Mucosa of stomach (tissue), 1 donor: Measurements from ENCODE around the gene C1QTNF4.

Experiments used
- H3K27me3 ChIP-seq: one replicate; pipeline ENCODE4 v1.7.0; 2013; ENCODE audit warnings: mild to moderate bottlenecking, low read length; ENCODE audit not compliant: control insufficient read depth, insufficient read depth
- H3K36me3 ChIP-seq: one replicate; pipeline ENCODE4 v1.7.0; 2013; ENCODE audit warnings: low read length; ENCODE audit not compliant: control insufficient read depth, insufficient read depth
- H3K4me1 ChIP-seq: one replicate; pipeline ENCODE4 v1.7.0; 2013; ENCODE audit warnings: mild to moderate bottlenecking, low read length; ENCODE audit not compliant: control insufficient read depth, insufficient read depth
- H3K4me3 ChIP-seq: one replicate; pipeline ENCODE4 v1.7.0; 2013; ENCODE audit warnings: low read length
- H3K9ac ChIP-seq: one replicate; pipeline ENCODE4 v1.7.0; 2013; ENCODE audit warnings: mild to moderate bottlenecking, low read length, moderate library complexity
- H3K9me3 ChIP-seq: one replicate; pipeline ENCODE4 v1.7.0; 2013; ENCODE audit warnings: mild to moderate bottlenecking, low read length, moderate library complexity; ENCODE audit not compliant: control insufficient read depth
- donor health status: Pancreatic carcinoma.

The C1QTNF4 gene

DNA sequence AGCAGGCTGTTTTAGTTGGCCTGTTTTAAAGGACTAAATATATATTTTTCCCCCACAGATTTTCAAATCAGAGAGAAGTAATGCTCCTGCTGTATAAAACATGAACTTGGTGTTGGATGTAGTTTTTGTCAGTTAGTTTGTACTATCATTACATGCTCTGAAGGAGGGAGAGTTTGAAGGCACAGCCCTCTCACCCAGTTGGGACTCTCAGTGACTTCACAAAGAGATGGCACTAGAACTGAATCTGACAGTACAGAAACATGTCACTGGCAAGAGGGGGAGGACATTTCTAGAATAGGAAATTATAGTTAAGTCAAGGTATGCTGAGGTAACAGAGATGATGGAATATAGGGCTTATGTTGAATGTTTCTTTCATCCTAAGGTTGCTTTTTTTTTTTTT, 21.0 kb upstream of the C1QTNF4 start:
- no peaks in the 10 kb centered on the region for H3K27me3 ChIP-seq
- no peaks in the 10 kb centered on the region for H3K9me3 ChIP-seq
- no peaks in the 10 kb centered on the region for H3K4me1 ChIP-seq
- H3K36me3 ChIP-seq: no peaks in the 10 kb centered on the region
- H3K4me3 ChIP-seq: no peak overlapping the region
- H3K9ac ChIP-seq: no peak overlapping the region

DNA sequence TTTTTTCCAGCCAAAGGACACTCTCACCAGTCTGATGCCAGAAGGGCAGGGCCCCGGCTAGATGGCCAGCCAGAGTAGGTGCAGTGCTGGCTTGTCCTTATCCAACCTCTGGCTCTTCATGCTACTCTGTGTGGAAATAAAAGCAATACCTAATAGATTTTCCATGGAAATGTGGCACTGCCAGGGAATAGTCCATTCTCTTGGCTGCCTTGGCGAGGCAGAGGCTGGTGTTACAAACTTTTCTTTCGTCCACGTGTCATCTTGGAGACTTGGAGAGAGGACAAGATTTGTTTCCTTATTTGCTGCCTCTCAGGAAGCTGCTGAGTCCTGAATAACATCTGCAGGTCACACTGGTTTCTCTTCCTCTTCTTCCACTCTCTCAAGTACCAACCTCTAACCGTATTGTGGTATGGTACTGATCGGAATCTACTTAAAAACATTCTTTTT, 17.2 kb upstream of the C1QTNF4 start:
- Histone ChIP-seq H3K36me3 (no peaks in the 10 kb centered on the region), H3K27me3 (no peaks in the 10 kb centered on the region), H3K9ac (no peak overlapping the region), H3K4me1 (no peaks in the 10 kb centered on the region), H3K9me3 (no peaks in the 10 kb centered on the region), H3K4me3 (no peak overlapping the region)

DNA sequence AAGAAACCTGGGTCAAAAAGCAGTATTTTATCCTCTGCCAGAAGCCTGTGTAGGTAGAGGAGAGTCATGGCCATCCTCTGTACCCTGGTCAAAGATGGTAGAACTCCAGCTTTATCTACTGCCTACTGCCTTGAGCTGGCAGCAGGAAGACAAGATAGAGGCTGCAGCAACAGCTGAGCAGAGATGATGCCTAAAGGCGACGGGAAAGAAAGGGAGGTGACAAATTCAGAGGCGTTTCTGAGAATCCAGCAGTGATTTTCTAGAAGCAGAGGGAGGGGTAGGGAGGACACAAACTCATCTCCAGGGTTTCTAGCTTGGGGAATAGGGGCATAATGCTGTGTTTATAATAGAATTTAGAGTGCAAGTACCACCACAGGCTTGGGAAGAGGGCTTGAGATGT, 15.5 kb upstream of the C1QTNF4 start:
- H3K9ac ChIP-seq: no peak overlapping the region
- no peaks in the 10 kb centered on the region for H3K36me3 ChIP-seq
- no peaks in the 10 kb centered on the region for H3K27me3 ChIP-seq
- no peaks in the 10 kb centered on the region for H3K4me1 ChIP-seq
- no peaks in the 10 kb centered on the region for H3K9me3 ChIP-seq
- no peak overlapping the region for H3K4me3 ChIP-seq

DNA sequence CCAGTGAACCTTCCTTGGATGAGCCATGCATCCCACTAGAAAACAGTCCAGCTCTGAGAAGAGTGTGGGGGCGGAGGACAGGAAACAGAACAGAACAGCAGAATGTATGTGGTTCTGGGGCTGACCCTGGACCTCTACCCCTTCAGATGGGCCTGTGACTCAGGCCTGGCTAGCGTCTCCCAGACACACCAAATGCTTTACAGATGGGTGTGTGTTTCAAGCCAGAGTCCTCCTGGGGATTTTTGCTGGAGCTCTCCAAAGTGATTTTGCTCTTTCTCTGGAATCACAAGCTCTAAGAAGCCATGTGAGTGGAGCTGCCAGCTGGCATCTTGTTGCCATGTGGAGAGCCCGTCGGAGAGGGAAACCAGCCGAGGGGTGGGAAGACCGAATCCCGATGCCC, 13.2 kb upstream of the C1QTNF4 start:
- Histone ChIP-seq H3K27me3 (no peaks in the 10 kb centered on the region), H3K9me3 (no peaks in the 10 kb centered on the region)

DNA sequence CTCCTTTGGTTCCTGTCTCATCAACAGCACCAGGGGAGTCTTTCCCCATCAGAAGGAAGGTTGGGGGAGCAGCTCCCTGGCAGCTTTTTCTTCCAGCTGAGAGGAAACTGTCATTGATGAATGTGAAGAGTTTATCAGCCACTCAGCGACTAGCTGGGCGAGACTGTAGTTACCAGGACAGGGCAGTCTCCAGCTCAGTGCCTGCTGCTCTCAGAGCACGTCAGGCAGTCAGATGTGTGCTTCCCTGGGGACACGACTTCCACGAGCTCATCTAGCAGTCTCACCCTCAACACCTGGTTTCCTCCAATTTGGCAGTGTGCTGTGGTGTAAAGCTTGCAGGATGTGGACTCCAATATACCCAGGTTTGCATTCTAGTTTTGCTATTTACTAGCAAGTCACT, 12.5 kb upstream of the C1QTNF4 start:
- Histone ChIP-seq H3K27me3 (no peaks in the 10 kb centered on the region), H3K9me3 (no peaks in the 10 kb centered on the region), H3K9ac (no peak overlapping the region), H3K4me1 (no peaks in the 10 kb centered on the region), H3K4me3 (no peak overlapping the region), H3K36me3 (no peaks in the 10 kb centered on the region)

More for the DNA sequence above, 13.2 kb upstream of the C1QTNF4 start:
- no peak overlapping the region for H3K4me3 ChIP-seq
- H3K9ac ChIP-seq: no peak overlapping the region
- H3K4me1 ChIP-seq: no peaks in the 10 kb centered on the region
- no peaks in the 10 kb centered on the region for H3K36me3 ChIP-seq

DNA sequence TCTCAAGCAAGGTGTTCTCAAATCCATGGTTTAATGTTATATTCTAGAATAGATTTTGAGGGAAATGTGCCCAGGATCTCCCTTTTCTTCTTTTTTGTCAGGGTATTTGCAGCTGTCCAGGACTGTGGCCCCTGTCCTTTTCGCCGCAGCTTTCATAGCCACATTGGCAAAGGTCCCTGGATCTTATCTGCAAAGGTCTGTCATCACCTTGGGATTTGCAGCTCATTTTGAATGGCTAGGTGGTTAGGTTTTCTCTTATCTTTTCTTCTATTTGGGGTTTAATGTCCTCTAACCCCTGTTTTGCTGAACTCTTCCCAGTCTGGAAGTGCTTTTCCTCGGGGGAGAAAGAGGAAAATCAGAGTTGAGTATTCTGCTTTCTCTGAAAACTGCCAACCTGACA, 11.7 kb upstream of the C1QTNF4 start:
- no peak overlapping the region for H3K4me3 ChIP-seq
- H3K9ac ChIP-seq: no peak overlapping the region
- H3K27me3 ChIP-seq: no peaks in the 10 kb centered on the region
- no peaks in the 10 kb centered on the region for H3K4me1 ChIP-seq
- no peaks in the 10 kb centered on the region for H3K9me3 ChIP-seq
- no peaks in the 10 kb centered on the region for H3K36me3 ChIP-seq

DNA sequence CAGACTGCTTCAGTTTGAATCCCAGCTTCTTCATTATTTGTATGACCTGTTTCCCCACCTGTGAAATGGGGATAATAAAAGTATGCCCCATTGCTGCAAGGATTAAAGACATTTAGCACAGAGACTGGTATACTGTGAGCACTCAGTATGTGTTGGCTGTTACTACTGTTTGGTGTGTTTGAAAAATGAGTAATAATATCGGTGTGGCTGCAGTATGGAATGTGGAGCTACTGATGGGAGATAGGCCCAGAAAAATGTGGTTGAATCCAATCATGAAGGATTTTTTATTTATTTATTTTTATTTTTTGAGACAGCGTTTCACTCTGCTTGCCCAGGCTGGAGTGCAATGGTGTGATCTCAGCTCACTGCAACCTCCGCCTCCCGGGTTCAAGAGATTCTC, 9.1 kb upstream of the C1QTNF4 start:
- H3K36me3 ChIP-seq: no peaks in the 10 kb centered on the region
- H3K4me1 ChIP-seq: no peaks in the 10 kb centered on the region
- H3K27me3 ChIP-seq: no peaks in the 10 kb centered on the region
- no peaks in the 10 kb centered on the region for H3K9me3 ChIP-seq
- no peak overlapping the region for H3K9ac ChIP-seq
- no peak overlapping the region for H3K4me3 ChIP-seq

DNA sequence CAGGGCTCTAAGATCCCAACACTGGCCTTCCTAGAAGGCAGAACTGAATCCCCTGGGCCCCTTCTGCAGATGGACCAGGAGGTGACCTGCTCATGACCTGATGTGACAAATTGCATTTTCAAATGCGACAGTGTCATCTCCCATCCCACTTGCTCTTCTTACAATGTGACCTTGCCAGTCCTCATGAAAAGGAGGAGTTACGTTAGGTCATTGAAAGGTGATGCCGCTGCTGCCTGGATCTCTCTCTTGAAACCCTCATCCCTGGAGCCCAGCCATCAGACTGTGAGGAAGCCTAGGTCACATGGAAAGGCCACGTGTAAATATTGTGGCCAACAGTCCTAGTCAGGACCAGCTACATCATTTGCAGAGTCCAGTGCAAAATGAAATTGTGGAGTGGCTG, 5.7 kb upstream of the C1QTNF4 start:
- no peak overlapping the region for H3K9ac ChIP-seq
- no peaks in the 10 kb centered on the region for H3K9me3 ChIP-seq
- peaks cover 6% of the 10 kb centered on the region for H3K27me3 ChIP-seq
- H3K36me3 ChIP-seq: no peaks in the 10 kb centered on the region
- H3K4me3 ChIP-seq: no peak overlapping the region
- no peaks in the 10 kb centered on the region for H3K4me1 ChIP-seq

DNA sequence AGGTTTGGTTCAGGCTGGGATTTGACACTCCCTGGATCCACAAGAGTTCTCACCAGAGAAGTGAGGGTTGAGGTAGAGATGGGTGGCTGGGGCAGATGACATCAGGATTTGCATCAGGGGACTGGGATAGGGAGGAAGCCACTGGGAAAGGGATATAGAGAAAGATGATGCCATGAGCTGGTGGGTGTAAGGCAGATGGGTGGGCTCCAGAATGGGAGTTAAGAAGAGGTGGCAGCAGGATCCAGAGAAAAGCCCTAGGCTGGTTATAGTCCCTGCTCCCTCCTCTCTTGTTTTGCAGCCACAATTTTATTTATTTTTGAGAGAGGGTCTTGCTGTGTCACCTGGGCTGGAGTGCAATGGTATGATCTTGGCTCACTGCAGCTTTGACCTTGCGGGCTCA, 1.8 kb upstream of the C1QTNF4 start:
- Histone ChIP-seq H3K36me3 (no peaks in the 10 kb centered on the region), H3K4me3 (no peak overlapping the region), H3K27me3 (peaks cover 38% of the 10 kb centered on the region), H3K4me1 (peaks cover 4% of the 10 kb centered on the region), H3K9ac (no peak overlapping the region), H3K9me3 (no peaks in the 10 kb centered on the region)

DNA sequence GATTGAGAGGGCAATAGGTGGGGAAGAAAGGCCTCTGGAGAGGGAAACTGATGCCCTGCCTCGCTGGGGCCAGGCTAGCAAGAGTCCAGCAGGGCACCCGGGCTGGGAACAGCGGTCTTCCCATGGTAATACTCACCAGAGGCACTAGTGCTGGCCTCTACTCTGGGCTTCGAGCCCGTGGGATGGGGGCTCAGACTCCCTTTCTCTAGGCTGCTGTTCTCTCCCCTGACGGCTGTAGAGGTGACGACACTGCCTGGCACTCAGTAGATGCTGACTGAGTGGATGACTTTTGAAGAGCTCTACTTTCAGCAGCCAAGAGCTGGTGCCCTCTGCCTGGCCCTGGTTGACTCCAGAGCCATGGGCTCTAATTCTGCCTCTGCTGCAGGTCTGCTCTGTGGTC, 818 bp upstream of the C1QTNF4 start:
- H3K9me3 ChIP-seq: no peaks in the 10 kb centered on the region
- peaks cover 4% of the 10 kb centered on the region for H3K4me1 ChIP-seq
- no peak overlapping the region for H3K9ac ChIP-seq
- H3K36me3 ChIP-seq: no peaks in the 10 kb centered on the region
- H3K27me3 ChIP-seq: peaks cover 45% of the 10 kb centered on the region
- no peak overlapping the region for H3K4me3 ChIP-seq

DNA sequence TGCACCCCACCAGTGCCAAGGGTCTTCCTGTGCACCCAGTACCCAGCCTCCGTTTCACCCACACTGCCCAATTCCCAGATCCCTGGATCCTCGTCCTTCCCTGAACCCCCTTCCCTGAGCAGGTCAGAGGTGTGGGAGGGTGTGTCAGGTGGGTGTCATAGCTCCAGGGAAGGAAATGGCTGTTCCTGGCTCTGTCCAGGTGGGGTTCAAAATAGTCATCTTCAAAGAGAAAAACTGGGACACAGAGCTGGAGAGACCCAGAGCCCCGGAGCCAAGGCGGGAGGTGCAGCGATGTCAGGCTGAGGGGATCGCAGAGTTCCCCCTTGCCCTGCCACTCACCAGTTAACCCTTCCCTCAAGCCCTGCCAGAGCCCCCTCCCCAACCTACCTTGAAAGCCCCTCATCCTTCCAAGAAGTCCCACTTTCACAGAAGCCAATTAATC, 698 bp downstream of the C1QTNF4 start:
- H3K27me3 ChIP-seq: peaks cover 54% of the 10 kb centered on the region
- H3K9ac ChIP-seq: no peak overlapping the region
- H3K9me3 ChIP-seq: no peaks in the 10 kb centered on the region
- no peak overlapping the region for H3K4me3 ChIP-seq
- no peaks in the 10 kb centered on the region for H3K36me3 ChIP-seq
- peaks cover 4% of the 10 kb centered on the region for H3K4me1 ChIP-seq

DNA sequence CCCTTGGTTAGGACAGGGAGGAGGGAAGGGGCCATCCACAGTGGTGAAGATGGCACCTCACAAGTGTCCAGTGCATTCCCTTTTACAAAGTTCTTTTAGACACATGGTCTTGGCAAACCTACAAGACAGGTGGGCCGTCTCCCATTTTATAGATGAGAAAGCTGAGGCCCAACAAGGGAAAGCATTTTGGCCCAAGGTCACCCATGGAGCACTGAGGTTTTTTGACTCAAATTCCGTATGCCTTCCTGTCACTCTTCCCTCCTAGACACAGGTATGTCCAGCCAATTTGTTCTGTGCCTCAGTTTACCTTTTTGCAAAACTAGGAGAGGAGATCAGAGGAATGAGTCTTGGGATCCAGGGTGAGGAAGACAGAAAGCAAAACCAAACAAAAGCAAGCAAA, 1.2 kb downstream of the C1QTNF4 start:
- H3K9me3 ChIP-seq: no peaks in the 10 kb centered on the region
- H3K4me1 ChIP-seq: peaks cover 4% of the 10 kb centered on the region
- peaks cover 54% of the 10 kb centered on the region for H3K27me3 ChIP-seq
- no peaks in the 10 kb centered on the region for H3K36me3 ChIP-seq
- H3K4me3 ChIP-seq: no peak overlapping the region
- H3K9ac ChIP-seq: no peak overlapping the region

DNA sequence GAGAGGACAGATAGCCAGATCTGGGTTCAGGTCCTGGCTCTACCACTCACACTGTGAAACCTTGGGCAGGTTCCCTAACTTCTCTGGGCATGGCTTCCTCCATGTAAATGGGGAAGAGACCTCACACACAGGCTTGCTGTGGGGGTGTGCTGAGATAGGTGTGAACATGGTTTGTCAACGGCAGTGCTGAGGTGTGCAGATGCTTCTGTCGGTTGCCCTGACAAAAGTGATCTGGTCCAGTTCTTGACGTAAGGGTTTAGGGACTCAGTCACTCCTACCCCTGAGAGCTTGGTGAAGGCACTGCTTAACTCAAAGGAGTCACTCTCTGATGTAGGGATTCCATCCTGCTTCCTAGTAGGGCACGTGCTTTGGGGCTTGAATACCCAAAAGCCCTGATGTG, 2.0 kb downstream of the C1QTNF4 start:
- H3K36me3 ChIP-seq: no peaks in the 10 kb centered on the region
- H3K27me3 ChIP-seq: peaks cover 54% of the 10 kb centered on the region
- peaks cover 4% of the 10 kb centered on the region for H3K4me1 ChIP-seq
- no peaks in the 10 kb centered on the region for H3K9me3 ChIP-seq
- H3K9ac ChIP-seq: no peak overlapping the region
- no peak overlapping the region for H3K4me3 ChIP-seq
